ENCODE results near the gene KLF18.

The KLF18 gene

DNA sequence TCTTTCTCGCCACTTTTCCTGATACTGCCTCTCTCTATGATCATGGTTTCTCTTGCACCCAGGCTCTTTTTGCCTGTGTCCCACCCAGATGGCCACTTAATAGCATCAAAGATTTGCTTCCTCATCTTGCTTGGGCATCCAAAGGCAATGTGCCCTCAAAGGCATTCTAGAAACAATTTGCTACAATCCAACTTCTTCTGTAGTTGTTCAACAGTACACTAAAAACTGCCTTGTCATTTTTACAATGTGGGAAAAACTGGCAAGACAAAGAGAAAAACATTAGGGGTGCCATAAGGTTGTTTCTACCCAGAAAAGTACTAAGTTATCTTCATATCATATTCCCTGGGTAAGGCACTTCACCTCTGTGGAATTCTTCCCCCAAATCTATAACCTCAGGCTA, 16.5 kb upstream of the KLF18 start:
- DNase-seq (ENCODE audit: low read depth) = no peak
- H3K4me3 ChIP-seq (ENCODE audit: control insufficient read depth, low read depth, low read length) = no peak overlapping the region
- TF ChIP-seq, protein P1, sequence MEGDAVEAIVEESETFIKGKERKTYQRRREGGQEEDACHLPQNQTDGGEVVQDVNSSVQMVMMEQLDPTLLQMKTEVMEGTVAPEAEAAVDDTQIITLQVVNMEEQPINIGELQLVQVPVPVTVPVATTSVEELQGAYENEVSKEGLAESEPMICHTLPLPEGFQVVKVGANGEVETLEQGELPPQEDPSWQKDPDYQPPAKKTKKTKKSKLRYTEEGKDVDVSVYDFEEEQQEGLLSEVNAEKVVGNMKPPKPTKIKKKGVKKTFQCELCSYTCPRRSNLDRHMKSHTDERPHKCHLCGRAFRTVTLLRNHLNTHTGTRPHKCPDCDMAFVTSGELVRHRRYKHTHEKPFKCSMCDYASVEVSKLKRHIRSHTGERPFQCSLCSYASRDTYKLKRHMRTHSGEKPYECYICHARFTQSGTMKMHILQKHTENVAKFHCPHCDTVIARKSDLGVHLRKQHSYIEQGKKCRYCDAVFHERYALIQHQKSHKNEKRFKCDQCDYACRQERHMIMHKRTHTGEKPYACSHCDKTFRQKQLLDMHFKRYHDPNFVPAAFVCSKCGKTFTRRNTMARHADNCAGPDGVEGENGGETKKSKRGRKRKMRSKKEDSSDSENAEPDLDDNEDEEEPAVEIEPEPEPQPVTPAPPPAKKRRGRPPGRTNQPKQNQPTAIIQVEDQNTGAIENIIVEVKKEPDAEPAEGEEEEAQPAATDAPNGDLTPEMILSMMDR (IDR thresholded peaks at IDR 0.05; ENCODE audit: control insufficient read depth, insufficient read depth, low read depth, low read length, missing control alignments) = no peak

DNA sequence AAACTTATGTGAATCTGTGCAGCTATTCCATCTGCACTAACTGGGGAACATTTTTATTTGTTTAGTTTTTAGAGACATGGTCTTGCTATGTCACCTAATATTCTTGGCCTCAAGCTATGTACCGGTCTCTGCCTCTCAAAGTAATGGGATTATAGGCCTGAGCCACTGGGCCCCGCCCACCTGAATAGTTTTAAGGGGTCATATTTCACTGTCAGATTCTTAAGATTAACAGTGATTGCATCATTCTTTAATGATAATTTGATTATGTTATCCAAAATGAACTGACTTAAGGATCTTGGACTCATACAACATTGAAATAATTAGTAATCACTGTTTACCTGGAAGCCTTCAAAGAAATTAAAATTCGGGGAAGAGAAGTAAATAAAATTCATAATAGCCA, 12.6 kb upstream of the KLF18 start:
- no peak for DNase-seq (ENCODE audit: low read depth)
- TF ChIP-seq, protein P1 (IDR thresholded peaks at IDR 0.05; ENCODE audit: control insufficient read depth, insufficient read depth, low read depth, low read length, missing control alignments) = no peak
- H3K4me3 ChIP-seq (ENCODE audit: control insufficient read depth, low read depth, low read length) = no peak overlapping the region

DNA sequence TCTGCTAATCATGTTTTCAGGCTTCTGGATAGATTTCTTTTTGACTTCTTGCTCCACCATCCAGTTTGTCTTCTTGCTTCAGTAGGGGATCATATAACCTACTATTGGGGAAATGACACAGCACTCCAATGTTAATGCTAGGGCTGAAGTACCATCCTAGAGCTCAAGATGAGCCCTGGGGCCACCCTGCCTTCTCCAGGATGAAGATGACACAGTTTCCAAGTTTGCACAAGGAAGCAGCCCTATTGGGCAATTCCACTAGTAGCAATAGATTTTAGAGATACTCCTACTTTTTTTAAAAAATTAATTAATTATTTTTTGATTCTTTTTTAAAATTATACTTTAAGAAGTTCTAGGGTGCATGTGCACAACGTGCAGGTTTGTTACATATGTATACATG, 11.3 kb upstream of the KLF18 start:
- no peak overlapping the region for H3K4me3 ChIP-seq (ENCODE audit: control insufficient read depth, low read depth, low read length)
- DNase-seq (ENCODE audit: low read depth) = no peak
- TF ChIP-seq, protein P1 (IDR thresholded peaks at IDR 0.05; ENCODE audit: control insufficient read depth, insufficient read depth, low read depth, low read length, missing control alignments) = no peak

DNA sequence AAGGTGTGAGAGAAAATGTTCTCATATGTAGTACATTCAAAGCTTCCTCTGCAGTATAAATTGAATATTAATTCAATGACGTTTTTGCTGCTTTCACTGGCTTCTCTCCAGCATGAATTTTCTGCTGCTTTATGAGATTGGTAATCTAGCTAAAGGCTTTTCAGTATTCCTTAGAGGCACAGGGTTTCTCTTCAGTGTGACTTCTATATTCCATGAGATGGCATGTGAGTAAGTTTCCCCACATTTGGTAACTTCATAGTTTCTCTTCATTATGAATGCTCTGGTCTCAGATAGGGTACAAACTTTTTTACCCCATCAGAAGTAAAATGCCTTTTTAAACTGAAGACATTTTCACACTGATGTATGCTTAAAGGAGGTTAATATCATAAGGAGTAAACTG, 10.4 kb upstream of the KLF18 start:
- TF ChIP-seq, protein P1 (IDR thresholded peaks at IDR 0.05; ENCODE audit: control insufficient read depth, insufficient read depth, low read depth, low read length, missing control alignments) = no peak
- H3K4me3 ChIP-seq (ENCODE audit: control insufficient read depth, low read depth, low read length) = no peak overlapping the region
- DNase-seq (ENCODE audit: low read depth) = no peak

DNA sequence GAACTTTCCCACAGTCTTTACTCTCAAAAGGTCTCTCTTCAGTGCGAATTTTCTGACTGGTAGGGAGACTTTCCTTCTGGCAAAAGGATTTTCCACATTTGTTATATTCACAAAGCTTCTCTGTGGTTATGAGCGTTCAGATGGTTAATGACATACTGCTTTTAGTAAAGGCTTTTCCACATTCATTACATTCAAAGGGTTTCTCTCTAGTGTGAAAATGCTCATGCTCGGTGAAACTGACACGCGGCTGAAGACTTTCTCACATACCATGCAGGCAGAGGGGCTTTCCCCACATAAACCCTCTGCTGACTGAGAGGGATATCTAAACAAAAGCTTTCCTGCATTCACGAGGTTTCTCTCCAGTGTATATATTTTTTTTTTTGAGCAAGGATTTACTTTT, 9.9 kb upstream of the KLF18 start:
- TF ChIP-seq, protein P1 (IDR thresholded peaks at IDR 0.05; ENCODE audit: control insufficient read depth, insufficient read depth, low read depth, low read length, missing control alignments) = no peak
- no peak for DNase-seq (ENCODE audit: low read depth)
- H3K4me3 ChIP-seq (ENCODE audit: control insufficient read depth, low read depth, low read length) = no peak overlapping the region

DNA sequence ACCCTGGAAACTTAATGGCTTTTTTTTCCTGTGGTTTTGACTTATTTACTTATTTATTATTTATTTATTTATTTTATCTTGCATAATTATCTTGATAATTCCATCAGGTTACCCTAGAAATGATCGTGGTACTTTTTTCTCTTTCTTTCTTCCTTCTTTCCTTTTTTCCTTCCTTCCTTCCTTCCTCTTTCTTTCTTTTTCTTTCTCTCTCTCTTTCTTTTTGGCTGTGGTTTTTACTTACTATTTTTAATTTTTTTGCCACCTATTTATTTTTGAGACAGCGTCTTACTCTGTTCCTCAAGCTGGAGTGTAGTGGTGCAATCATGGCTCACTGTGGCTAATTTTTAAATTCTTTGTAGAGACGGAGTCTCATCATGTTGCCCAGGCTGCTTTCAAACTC, 6.2 kb upstream of the KLF18 start:
- H3K4me3 ChIP-seq (ENCODE audit: control insufficient read depth, low read depth, low read length) = no peak overlapping the region

More for the DNA sequence above, 6.2 kb upstream of the KLF18 start:
- TF ChIP-seq, protein P1 (IDR thresholded peaks at IDR 0.05; ENCODE audit: control insufficient read depth, insufficient read depth, low read depth, low read length, missing control alignments) = no peak
- DNase-seq (ENCODE audit: low read depth) = no peak
